GM18526 (cell line): ENCODE data around the gene PATJ.

ENCODE experiments used
- POLR2A ChIP-seq: IDR thresholded peaks from 3 replicates; pipeline ENCODE4 v1.6.1; 2011; ENCODE audit not compliant: insufficient read length; ENCODE audit errors: extremely low read depth

Gene PATJ

DNA sequence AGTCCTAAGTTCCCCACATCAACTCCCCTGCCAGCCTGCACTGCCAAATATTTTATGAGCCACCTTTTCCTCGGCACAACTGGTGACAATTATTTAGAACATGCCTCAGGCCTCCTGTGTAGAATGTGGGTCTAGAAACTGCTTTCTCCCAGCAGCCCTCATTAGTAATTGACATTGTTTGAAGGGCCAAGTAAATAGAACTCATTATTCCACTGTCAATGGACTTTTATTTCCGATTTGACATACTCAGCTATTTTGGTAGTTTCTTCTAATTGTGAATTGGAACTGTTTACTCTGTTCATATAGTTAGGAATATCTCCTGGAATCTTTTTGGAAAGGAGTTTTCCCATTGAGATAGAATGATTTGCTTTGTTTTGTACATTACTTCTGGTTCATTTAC lies 283.6 kb downstream of the PATJ start:
- TF ChIP-seq POLR2A, result no peak

- no peak for TF ChIP-seq POLR2A
Measured at GRCh38 chr1:62029704-62030103, 287.4 kb downstream of the PATJ start.

DNA sequence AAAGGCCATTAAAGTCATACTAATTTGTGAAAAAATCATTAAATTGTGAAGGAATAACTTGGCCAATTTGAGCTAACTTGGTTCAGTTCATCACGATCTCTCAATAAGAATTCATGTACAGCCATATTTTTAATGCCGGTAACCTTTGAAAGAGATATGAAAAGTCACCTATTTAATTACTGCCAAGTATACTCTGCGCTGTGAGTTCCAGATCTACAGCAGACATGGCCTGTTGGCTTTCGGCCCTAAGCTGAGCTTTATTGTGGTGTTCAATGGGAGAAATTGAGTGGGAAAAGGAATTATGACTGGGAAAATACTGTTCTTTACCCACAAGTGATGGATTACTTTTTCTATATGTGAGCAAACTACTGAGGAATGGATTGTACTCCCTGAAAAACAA lies 292.5 kb downstream of the PATJ start:
- no peak for TF ChIP-seq POLR2A

DNA sequence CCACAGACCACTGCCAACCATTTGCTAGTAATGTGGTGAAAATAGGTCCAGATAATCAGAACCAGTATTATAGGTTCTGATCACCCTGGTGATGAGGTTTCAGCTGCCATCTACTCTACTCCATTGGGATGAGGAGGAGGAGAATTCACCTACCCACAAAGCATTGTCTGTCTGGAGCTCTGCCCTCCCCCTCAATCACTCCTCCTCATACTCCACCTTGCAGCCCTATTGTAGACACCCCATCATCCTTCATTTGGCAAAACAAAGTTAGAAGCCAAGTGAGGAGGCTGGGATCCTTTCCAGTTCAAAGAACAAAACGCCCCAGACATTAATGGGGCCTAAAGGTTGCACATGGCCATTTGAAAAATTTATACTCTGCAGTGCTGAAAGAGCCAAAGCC lies 295.0 kb downstream of the PATJ start:
- no peak for TF ChIP-seq POLR2A

DNA sequence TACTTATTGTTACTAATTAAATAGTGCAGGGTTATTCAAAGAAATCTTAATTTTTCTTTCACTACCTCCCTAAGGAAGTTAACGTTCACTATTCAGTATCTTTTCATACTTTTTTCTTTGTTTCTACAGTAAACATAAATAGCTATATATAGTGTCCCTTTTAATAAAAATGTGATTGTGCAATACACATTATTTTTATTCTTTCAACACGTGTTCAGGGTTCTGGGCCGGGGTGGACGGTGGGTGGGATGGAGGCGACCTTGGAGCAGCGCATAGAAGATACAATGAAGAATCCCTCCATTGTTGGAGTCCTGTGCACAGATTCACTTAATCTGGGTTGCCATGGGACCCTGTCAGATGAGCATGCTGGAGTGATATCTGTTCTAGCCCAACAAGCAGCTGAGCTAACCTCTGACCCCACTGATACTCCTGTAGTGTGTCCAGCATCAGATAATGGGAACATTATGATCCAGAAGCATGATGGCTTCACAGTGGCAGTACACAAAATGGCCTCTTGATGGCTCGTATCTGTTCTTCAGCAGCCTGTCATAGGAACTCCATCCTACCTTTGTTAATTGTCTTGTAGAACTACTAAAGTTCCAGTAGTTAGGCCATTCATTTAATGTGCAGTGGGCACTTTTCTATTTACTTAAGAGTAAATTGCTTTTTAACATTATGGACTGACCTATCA lies 296.5 kb downstream of the PATJ start:
- no peak for TF ChIP-seq POLR2A

GRCh38 chr1:62040450-62040849 lies 298.2 kb downstream of the PATJ start:
- no peak for TF ChIP-seq POLR2A

GRCh38 chr1:62040973-62041372 lies 298.7 kb downstream of the PATJ start:
- TF ChIP-seq POLR2A, result no peak

DNA sequence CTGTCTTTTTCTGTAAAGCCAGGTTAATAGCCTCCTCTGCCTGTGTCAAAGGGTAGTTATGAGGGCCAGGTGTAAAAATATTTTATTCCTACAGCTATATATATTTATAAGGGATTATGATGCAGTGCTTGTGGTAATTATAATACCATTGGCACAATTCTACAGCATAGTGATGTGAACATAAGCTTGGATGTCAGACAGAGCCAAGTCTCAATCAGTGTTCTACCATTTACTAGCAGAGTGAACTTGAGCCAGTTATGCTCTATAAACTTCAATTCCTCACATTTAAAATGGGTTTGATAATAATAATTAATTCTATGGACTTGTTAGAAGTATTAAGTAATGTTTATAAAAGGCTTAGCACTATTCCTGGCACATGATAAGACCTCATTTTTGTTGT lies 300.9 kb downstream of the PATJ start:
- no peak for TF ChIP-seq POLR2A

DNA sequence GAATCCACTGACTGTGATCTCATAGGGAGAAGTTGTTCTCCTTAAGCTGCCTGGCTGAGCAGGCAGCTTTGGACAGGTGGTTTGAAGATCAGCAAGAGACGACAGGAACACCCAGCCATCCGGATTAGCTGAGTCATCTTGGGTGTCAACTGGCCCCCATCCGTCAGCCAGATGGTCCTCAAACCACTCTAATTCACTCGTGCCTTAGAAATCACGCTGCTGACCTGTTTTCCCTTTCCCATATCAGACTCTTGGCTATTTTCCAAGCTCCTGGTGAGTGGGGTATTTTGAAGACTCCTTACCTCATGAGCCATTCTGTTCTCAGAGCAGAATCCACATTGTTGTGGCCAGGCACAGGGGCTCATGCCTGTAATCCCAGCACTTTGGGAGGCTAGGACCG lies 303.3 kb downstream of the PATJ start:
- TF ChIP-seq POLR2A, result no peak

GRCh38 chr1:62046927-62047326 lies 304.6 kb downstream of the PATJ start:
- no peak for TF ChIP-seq POLR2A

DNA sequence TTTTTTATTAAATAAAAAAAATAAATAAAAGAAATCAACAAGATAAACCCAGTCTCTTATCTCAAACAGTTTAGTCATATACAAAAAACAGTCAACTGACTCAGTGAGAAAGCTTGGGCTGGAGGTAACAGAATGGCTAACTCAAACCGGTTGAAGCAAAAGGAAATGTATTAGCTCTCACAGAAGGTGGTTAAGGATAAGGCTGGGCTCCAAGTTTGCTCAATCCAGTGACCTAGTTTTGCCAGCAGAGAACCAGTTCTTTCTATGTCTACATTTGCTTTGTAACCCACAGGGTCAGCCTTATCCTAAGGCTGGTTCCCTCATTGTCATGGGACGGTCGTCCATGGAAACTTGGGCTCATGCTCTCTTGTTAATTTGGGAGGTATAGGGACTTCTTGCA lies 307.9 kb downstream of the PATJ start:
- TF ChIP-seq POLR2A, result no peak

DNA sequence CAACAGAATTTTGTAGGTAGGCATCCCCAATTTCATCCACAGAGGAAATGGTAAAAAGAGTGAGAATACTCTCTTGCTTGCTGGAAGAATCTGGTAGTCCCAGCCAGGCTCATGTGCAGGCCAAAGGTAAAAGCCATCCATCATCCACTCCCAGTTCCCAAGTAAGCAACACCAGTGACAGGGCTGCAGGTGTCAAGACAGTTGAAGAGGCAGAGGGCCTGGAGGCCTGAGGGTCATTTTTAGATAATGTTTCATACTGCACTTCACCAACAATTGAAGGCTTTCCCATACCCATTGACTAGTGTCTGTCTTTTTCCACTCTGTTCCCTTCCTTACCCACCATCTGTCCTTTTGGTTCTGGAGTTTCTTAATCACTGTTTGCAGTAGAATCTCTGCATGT lies 310.7 kb downstream of the PATJ start:
- no peak for TF ChIP-seq POLR2A

GRCh38 chr1:62054188-62054587 lies 311.9 kb downstream of the PATJ start:
- no peak for TF ChIP-seq POLR2A

- TF ChIP-seq POLR2A, result no peak
Measured at GRCh38 chr1:62057230-62057629, 314.9 kb downstream of the PATJ start.

DNA sequence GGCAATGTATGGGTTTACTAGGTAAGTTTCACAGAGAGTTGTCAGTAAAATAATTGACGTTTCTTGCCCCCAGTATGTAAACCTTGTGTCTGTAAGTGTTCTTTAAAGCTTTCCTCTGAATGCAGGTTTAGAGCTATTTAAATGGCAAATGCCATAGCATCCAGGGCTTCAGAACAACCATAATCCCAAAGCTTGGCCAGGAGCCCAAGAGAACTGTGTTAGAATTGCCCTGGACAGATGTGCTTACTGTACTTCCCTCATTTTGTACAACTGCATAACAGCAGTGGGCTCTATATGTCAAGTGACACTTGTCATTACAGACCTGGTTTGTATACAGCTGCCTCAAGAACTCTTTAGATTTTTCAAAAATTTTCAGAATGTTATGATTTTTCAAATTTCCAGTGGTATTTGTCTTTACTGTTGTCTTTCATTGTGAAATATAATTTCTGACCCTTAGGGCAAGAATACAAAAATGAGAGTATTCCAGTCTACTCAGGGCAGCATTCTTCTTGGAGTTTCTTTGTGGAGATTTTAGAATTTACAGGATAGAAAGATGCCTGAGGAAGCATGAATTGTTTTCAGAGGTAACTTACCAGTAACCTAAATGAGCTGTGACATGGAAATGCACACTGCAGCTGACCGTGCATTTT lies 315.5 kb downstream of the PATJ start:
- TF ChIP-seq POLR2A, result no peak

DNA sequence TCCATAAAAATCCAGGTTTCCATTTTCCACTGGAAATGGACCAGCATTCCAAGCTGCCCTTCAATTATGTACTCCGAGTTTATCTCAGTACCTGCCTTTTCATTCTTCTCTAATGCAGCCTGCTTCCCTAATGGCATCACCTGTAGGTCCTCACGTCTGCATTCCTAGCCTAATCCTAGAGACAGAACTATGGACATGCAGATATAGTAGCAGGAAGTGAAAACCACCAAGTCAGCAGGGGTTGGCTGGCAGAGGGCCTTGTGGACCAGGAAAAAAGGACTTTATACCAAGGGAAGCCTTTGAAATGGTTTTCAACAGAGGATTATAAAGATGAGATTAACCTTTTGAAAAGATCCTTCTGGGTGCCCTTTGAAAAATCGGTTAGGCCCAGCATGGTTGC lies 316.7 kb downstream of the PATJ start:
- no peak for TF ChIP-seq POLR2A

DNA sequence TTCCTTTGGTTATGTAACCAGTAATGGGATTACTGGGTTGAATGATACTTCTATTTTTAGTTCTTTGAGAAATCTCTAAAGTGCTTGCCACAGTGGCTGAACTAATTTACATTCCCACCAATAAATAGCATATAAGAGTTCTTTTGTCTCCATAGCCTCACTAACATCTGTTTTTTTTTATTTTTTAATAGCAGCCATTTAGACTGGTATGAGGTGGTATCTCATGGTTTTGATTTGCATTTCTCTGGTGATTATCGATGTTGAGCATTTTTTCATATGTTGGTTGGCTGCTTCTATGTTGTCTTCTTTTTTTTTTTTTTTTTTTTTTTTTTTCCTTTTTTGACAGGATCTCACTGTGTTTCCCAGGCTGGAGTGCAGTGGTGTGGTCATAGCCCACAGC lies 319.8 kb downstream of the PATJ start:
- TF ChIP-seq POLR2A, result no peak
